ENCODE results near the gene DCTN5. TPM values are rescaled to one million over a fixed set of nuclear protein-coding genes. Genes with fewer than 3 reads are reported as not detected.
A peak's percentile ranks its signal among the peaks of the same experiment; 100 is the strongest.

DCTN5 gene
- total RNA-seq, 1 donor from 2014 or later = 123 TPM

GRCh38 chr16:23663918-23664317 lies 22.7 kb downstream of the DCTN5 start:
- no peak for DNase-seq (ENCODE audit: low read depth)

- no peak for DNase-seq (ENCODE audit: low read depth)
Observed at GRCh38 chr16:23666571-23667354, 25.5 kb downstream of the DCTN5 start.

- DNase-seq (ENCODE audit: low read depth) = no peak
Observed at GRCh38 chr16:23667355-23667659, 26.0 kb downstream of the DCTN5 start.

GRCh38 chr16:23668225-23668624 lies 27.0 kb downstream of the DCTN5 start:
- DNase-seq (ENCODE audit: low read depth) = no peak

GRCh38 chr16:23668873-23669272 lies 27.6 kb downstream of the DCTN5 start:
- peak; percentile 40 for DNase-seq (ENCODE audit: low read depth)

- peak; percentile 97 for DNase-seq (ENCODE audit: low read depth)
Observed at GRCh38 chr16:23670137-23670776, 29.0 kb downstream of the DCTN5 start.

GRCh38 chr16:23673971-23674614 lies 32.8 kb downstream of the DCTN5 start:
- no peak for DNase-seq (ENCODE audit: low read depth)

GRCh38 chr16:23676924-23677480 lies 35.7 kb downstream of the DCTN5 start:
- no peak for DNase-seq (ENCODE audit: low read depth)

GRCh38 chr16:23678430-23679273 lies 37.4 kb downstream of the DCTN5 start, which contains the start of gene PLK1:
TSS of gene PLK1 (plus strand) at chr16:23678889. CDS start at chr16:23678933, 44 bp downstream.
- DNase-seq (ENCODE audit: low read depth) = peak; percentile 67

GRCh38 chr16:23679274-23679985 lies 38.2 kb downstream of the DCTN5 start:
- DNase-seq (ENCODE audit: low read depth) = peak; percentile 35

GRCh38 chr16:23679986-23680336 lies 38.7 kb downstream of the DCTN5 start:
- no peak for DNase-seq (ENCODE audit: low read depth)

- DNase-seq (ENCODE audit: low read depth) = no peak
Observed at GRCh38 chr16:23682181-23682580, 40.9 kb downstream of the DCTN5 start.

GRCh38 chr16:23683487-23683886 lies 42.2 kb downstream of the DCTN5 start:
- DNase-seq (ENCODE audit: low read depth) = no peak

GRCh38 chr16:23687034-23687808 lies 46.0 kb downstream of the DCTN5 start:
- DNase-seq (ENCODE audit: low read depth) = no peak

- no peak for DNase-seq (ENCODE audit: low read depth)
Observed at GRCh38 chr16:23689442-23690187, 48.3 kb downstream of the DCTN5 start.

GRCh38 chr16:23690771-23691482 lies 49.7 kb downstream of the DCTN5 start:
- DNase-seq (ENCODE audit: low read depth) = no peak

GRCh38 chr16:23691483-23692189 lies 50.4 kb downstream of the DCTN5 start:
- peak; percentile 83 for DNase-seq (ENCODE audit: low read depth)

- DNase-seq (ENCODE audit: low read depth) = no peak
Observed at GRCh38 chr16:23692190-23692837, 51.0 kb downstream of the DCTN5 start.

All from renal cortical epithelial cell (primary cell).